ENCODE data around the gene SORL1. TPM values are rescaled to one million over a fixed set of nuclear protein-coding genes. Genes with fewer than 3 reads are reported as not detected.

Gene SORL1
- total and polyA plus RNA-seq, 2 of the 8 experiments (the other 6 are each of a cell fraction or from before 2014, with no cell fraction given): 38.1 to 65.5 TPM

- TF ChIP-seq BACH1 (IDR thresholded peaks at IDR 0.05; ENCODE audit: low read length) (no peak), YY1 (IDR thresholded peaks at IDR 0.05; ENCODE audit: low read depth, low read length) (no peak), SP2 (IDR thresholded peaks at IDR 0.05; ENCODE audit: low read length) (no peak), POU5F1 (IDR thresholded peaks at IDR 0.05; ENCODE audit: low read depth, low read length) (no peak), KDM1A (IDR thresholded peaks at IDR 0.05; ENCODE audit: borderline replicate concordance, low read length) (no peak), BRCA1 (IDR thresholded peaks at IDR 0.05; ENCODE audit: low read depth, low read length) (no peak), SIRT6 (IDR thresholded peaks at IDR 0.05; ENCODE audit: low read length) (no peak), CHD2 (IDR thresholded peaks at IDR 0.05; ENCODE audit: low read length) (no peak)
- TF ChIP-seq, protein P1, sequence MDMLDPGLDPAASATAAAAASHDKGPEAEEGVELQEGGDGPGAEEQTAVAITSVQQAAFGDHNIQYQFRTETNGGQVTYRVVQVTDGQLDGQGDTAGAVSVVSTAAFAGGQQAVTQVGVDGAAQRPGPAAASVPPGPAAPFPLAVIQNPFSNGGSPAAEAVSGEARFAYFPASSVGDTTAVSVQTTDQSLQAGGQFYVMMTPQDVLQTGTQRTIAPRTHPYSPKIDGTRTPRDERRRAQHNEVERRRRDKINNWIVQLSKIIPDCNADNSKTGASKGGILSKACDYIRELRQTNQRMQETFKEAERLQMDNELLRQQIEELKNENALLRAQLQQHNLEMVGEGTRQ (IDR thresholded peaks at IDR 0.05; ENCODE audit: low read length): no peak
Measured at GRCh38 chr11:121472312-121472711, 20.2 kb downstream of the SORL1 start (continued).

Measured in H1 (cell line).